Measurements from ENCODE around the gene NOL7.

The NOL7 gene

GRCh38 chr6:13614926-13615791 is at the start of gene NOL7:
Gene NOL7 (plus strand): TSS chr6:13615335. CDS start chr6:13615359, 24 bp downstream.
- H3K9ac ChIP-seq (ENCODE audit: low read length in 2 of 2) = peak within 1 kb of the TSS; percentile 91 to 97

GRCh38 chr6:13565921-13566320 is 49.2 kb upstream of the NOL7 start:
- Histone ChIP-seq H3K27ac (ENCODE audit: low read length) (no peak overlapping the region), H3K9me3 (ENCODE audit: control insufficient read depth in 2 of 2, low read length in 2 of 2) (no peaks in the 10 kb centered on the region), H3K9ac (ENCODE audit: low read length in 2 of 2) (no peak overlapping the region), H3K36me3 (ENCODE audit: control insufficient read depth in 2 of 2, insufficient read depth in 2 of 2, low read length in 2 of 2) (no peaks in the 10 kb centered on the region), H3K27me3 (ENCODE audit: control insufficient read depth in 1 of 2, insufficient read depth in 2 of 2, low read length in 2 of 2) (peaks cover 2% of the 10 kb centered on the region in 2 donors), H3K4me3 (ENCODE audit: low read length in 2 of 2) (no peak overlapping the region), H3K4me1 (ENCODE audit: control insufficient read depth, insufficient read depth, low read length) (no peaks in the 10 kb centered on the region)

More at GRCh38 chr6:13614926-13615791, at the start of gene NOL7:
- H3K9me3 ChIP-seq (ENCODE audit: control insufficient read depth in 2 of 2, low read length in 2 of 2) = no peaks in the 10 kb centered on the region
- peak within 1 kb of the TSS; percentile 95 to 96 for H3K4me3 ChIP-seq (ENCODE audit: low read length in 2 of 2)
- H3K36me3 ChIP-seq (ENCODE audit: control insufficient read depth in 2 of 2, insufficient read depth in 2 of 2, low read length in 2 of 2) = peaks cover 17 to 22% of the 10 kb centered on the region in 2 donors
- H3K27me3 ChIP-seq (ENCODE audit: control insufficient read depth in 1 of 2, insufficient read depth in 2 of 2, low read length in 2 of 2) = no peaks in the 10 kb centered on the region
- H3K4me1 ChIP-seq (ENCODE audit: control insufficient read depth, insufficient read depth, low read length) = peaks cover 22% of the 10 kb centered on the region
- peak within 1 kb of the TSS; percentile 86 for H3K27ac ChIP-seq (ENCODE audit: low read length)

GRCh38 chr6:13566500-13566899 is 48.6 kb upstream of the NOL7 start:
- no peak overlapping the region for H3K9ac ChIP-seq (ENCODE audit: low read length in 2 of 2)
- H3K4me1 ChIP-seq (ENCODE audit: control insufficient read depth, insufficient read depth, low read length) = no peaks in the 10 kb centered on the region
- H3K9me3 ChIP-seq (ENCODE audit: control insufficient read depth in 2 of 2, low read length in 2 of 2) = no peaks in the 10 kb centered on the region
- no peak overlapping the region for H3K27ac ChIP-seq (ENCODE audit: low read length)
- peaks cover 2% of the 10 kb centered on the region in 2 donors for H3K27me3 ChIP-seq (ENCODE audit: control insufficient read depth in 1 of 2, insufficient read depth in 2 of 2, low read length in 2 of 2)
- H3K4me3 ChIP-seq (ENCODE audit: low read length in 2 of 2) = no peak overlapping the region
- no peaks in the 10 kb centered on the region for H3K36me3 ChIP-seq (ENCODE audit: control insufficient read depth in 2 of 2, insufficient read depth in 2 of 2, low read length in 2 of 2)

GRCh38 chr6:13568970-13569369 is 46.2 kb upstream of the NOL7 start:
- no peaks in the 10 kb centered on the region for H3K36me3 ChIP-seq (ENCODE audit: control insufficient read depth in 2 of 2, insufficient read depth in 2 of 2, low read length in 2 of 2)
- no peaks in the 10 kb centered on the region for H3K9me3 ChIP-seq (ENCODE audit: control insufficient read depth in 2 of 2, low read length in 2 of 2)
- H3K4me1 ChIP-seq (ENCODE audit: control insufficient read depth, insufficient read depth, low read length) = peaks cover 7% of the 10 kb centered on the region
- peaks cover 2% of the 10 kb centered on the region in 2 donors for H3K27me3 ChIP-seq (ENCODE audit: control insufficient read depth in 1 of 2, insufficient read depth in 2 of 2, low read length in 2 of 2)
- no peak overlapping the region for H3K4me3 ChIP-seq (ENCODE audit: low read length in 2 of 2)
- no peak overlapping the region for H3K9ac ChIP-seq (ENCODE audit: low read length in 2 of 2)
- no peak overlapping the region for H3K27ac ChIP-seq (ENCODE audit: low read length)

- Histone ChIP-seq H3K9me3 (ENCODE audit: control insufficient read depth in 2 of 2, low read length in 2 of 2) (no peaks in the 10 kb centered on the region), H3K27ac (ENCODE audit: low read length) (no peak overlapping the region), H3K36me3 (ENCODE audit: control insufficient read depth in 2 of 2, insufficient read depth in 2 of 2, low read length in 2 of 2) (no peaks in the 10 kb centered on the region), H3K4me3 (ENCODE audit: low read length in 2 of 2) (no peak overlapping the region), H3K9ac (ENCODE audit: low read length in 2 of 2) (no peak overlapping the region), H3K27me3 (ENCODE audit: control insufficient read depth in 1 of 2, insufficient read depth in 2 of 2, low read length in 2 of 2) (no peaks in the 10 kb centered on the region), H3K4me1 (ENCODE audit: control insufficient read depth, insufficient read depth, low read length) (peaks cover 14% of the 10 kb centered on the region)
Observed at GRCh38 chr6:13572240-13572639, 42.9 kb upstream of the NOL7 start.

- Histone ChIP-seq H3K4me3 (ENCODE audit: low read length in 2 of 2) (peak overlapping the region; percentile 17 to 83), H3K4me1 (ENCODE audit: control insufficient read depth, insufficient read depth, low read length) (peaks cover 14% of the 10 kb centered on the region), H3K36me3 (ENCODE audit: control insufficient read depth in 2 of 2, insufficient read depth in 2 of 2, low read length in 2 of 2) (no peaks in the 10 kb centered on the region), H3K9me3 (ENCODE audit: control insufficient read depth in 2 of 2, low read length in 2 of 2) (no peaks in the 10 kb centered on the region), H3K9ac (ENCODE audit: low read length in 2 of 2) (peak overlapping the region; percentile 83 to 91), H3K27me3 (ENCODE audit: control insufficient read depth in 1 of 2, insufficient read depth in 2 of 2, low read length in 2 of 2) (no peaks in the 10 kb centered on the region), H3K27ac (ENCODE audit: low read length) (peak overlapping the region; percentile 50)
Observed at GRCh38 chr6:13572951-13573654, 42.0 kb upstream of the NOL7 start.

GRCh38 chr6:13573669-13574110 is 41.4 kb upstream of the NOL7 start:
- Histone ChIP-seq H3K4me1 (ENCODE audit: control insufficient read depth, insufficient read depth, low read length) (peaks cover 14% of the 10 kb centered on the region), H3K9ac (ENCODE audit: low read length in 2 of 2) (peak overlapping the region; percentile 83 to 91), H3K9me3 (ENCODE audit: control insufficient read depth in 2 of 2, low read length in 2 of 2) (no peaks in the 10 kb centered on the region), H3K27me3 (ENCODE audit: control insufficient read depth in 1 of 2, insufficient read depth in 2 of 2, low read length in 2 of 2) (no peaks in the 10 kb centered on the region), H3K27ac (ENCODE audit: low read length) (peak overlapping the region; percentile 50), H3K4me3 (ENCODE audit: low read length in 2 of 2) (peak overlapping the region; percentile 17 to 83), H3K36me3 (ENCODE audit: control insufficient read depth in 2 of 2, insufficient read depth in 2 of 2, low read length in 2 of 2) (no peaks in the 10 kb centered on the region)

GRCh38 chr6:13574149-13574570 is 41.0 kb upstream of the NOL7 start:
- peak overlapping the region; percentile 83 to 89 for H3K4me3 ChIP-seq (ENCODE audit: low read length in 2 of 2)
- H3K9me3 ChIP-seq (ENCODE audit: control insufficient read depth in 2 of 2, low read length in 2 of 2) = no peaks in the 10 kb centered on the region
- peak overlapping the region; percentile 86 to 91 for H3K9ac ChIP-seq (ENCODE audit: low read length in 2 of 2)
- H3K36me3 ChIP-seq (ENCODE audit: control insufficient read depth in 2 of 2, insufficient read depth in 2 of 2, low read length in 2 of 2) = no peaks in the 10 kb centered on the region
- peak overlapping the region; percentile 89 for H3K27ac ChIP-seq (ENCODE audit: low read length)
- no peaks in the 10 kb centered on the region for H3K27me3 ChIP-seq (ENCODE audit: control insufficient read depth in 1 of 2, insufficient read depth in 2 of 2, low read length in 2 of 2)
- H3K4me1 ChIP-seq (ENCODE audit: control insufficient read depth, insufficient read depth, low read length) = peaks cover 14% of the 10 kb centered on the region

GRCh38 chr6:13574571-13575376 is 40.4 kb upstream of the NOL7 start, which contains the start of gene SIRT5:
Gene SIRT5 (plus strand): TSS chr6:13574601. CDS start chr6:13584111, 9,510 bp downstream.
- H3K27ac ChIP-seq (ENCODE audit: low read length) = peak within 1 kb of the TSS; percentile 89
- H3K27me3 ChIP-seq (ENCODE audit: control insufficient read depth in 1 of 2, insufficient read depth in 2 of 2, low read length in 2 of 2) = no peaks in the 10 kb centered on the region
- H3K9me3 ChIP-seq (ENCODE audit: control insufficient read depth in 2 of 2, low read length in 2 of 2) = no peaks in the 10 kb centered on the region
- H3K36me3 ChIP-seq (ENCODE audit: control insufficient read depth in 2 of 2, insufficient read depth in 2 of 2, low read length in 2 of 2) = peaks cover 0 to under 1% of the 10 kb centered on the region in 2 donors
- H3K9ac ChIP-seq (ENCODE audit: low read length in 2 of 2) = peak within 1 kb of the TSS; percentile 86 to 91
- H3K4me3 ChIP-seq (ENCODE audit: low read length in 2 of 2) = peak within 1 kb of the TSS; percentile 83 to 89
- H3K4me1 ChIP-seq (ENCODE audit: control insufficient read depth, insufficient read depth, low read length) = peaks cover 14% of the 10 kb centered on the region

- H3K4me3 ChIP-seq (ENCODE audit: low read length in 2 of 2) = peak overlapping the region; percentile 83 to 89
- H3K36me3 ChIP-seq (ENCODE audit: control insufficient read depth in 2 of 2, insufficient read depth in 2 of 2, low read length in 2 of 2) = peaks cover 0 to 4% of the 10 kb centered on the region in 2 donors
- H3K27ac ChIP-seq (ENCODE audit: low read length) = peak overlapping the region; percentile 89
- H3K9me3 ChIP-seq (ENCODE audit: control insufficient read depth in 2 of 2, low read length in 2 of 2) = no peaks in the 10 kb centered on the region
- peak overlapping the region in 1 of 2 donors; percentile 91 for H3K9ac ChIP-seq (ENCODE audit: low read length in 2 of 2)
- no peaks in the 10 kb centered on the region for H3K27me3 ChIP-seq (ENCODE audit: control insufficient read depth in 1 of 2, insufficient read depth in 2 of 2, low read length in 2 of 2)
- peaks cover 14% of the 10 kb centered on the region for H3K4me1 ChIP-seq (ENCODE audit: control insufficient read depth, insufficient read depth, low read length)
Observed at GRCh38 chr6:13575377-13575775, 39.8 kb upstream of the NOL7 start.
